Measurements from ENCODE around the gene MARK4. TPM values are rescaled to one million over a fixed set of nuclear protein-coding genes. Genes with fewer than 3 reads are reported as not detected.

MARK4 gene
- total and polyA plus RNA-seq, 9 donors, result 14.2 to 53.3 (median 43.1) TPM

DNA sequence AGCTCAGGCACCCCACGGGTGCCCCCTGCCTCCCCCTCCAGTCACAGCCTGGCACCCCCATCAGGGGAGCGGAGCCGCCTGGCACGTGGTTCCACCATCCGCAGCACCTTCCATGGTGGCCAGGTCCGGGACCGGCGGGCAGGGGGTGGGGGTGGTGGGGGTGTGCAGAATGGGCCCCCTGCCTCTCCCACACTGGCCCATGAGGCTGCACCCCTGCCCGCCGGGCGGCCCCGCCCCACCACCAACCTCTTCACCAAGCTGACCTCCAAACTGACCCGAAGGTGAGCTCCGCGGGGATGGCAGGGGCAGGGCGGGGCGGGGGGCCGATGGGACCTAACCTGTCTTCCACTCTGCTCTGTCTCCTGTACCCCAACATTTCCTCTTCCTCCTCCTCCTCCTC lies 46.6 kb downstream of the MARK4 start:
- intact Hi-C loops (cut with DNase I), result no loop called here
- 91 to 96% (median 93%) methylated on average over 17 to 18 of the region's 18 CpGs for WGBS, 3 donors
- Histone ChIP-seq H3K4me3 (no peak overlapping the region), H3K36me3 (no peaks in the 10 kb centered on the region), H3K4me1 (ENCODE audit: insufficient read depth) (peaks cover 4% of the 10 kb centered on the region), H3K9me3 (no peaks in the 10 kb centered on the region), H3K27ac (no peak overlapping the region), H3K27me3 (no peaks in the 10 kb centered on the region)
- TF ChIP-seq CTCF (IDR thresholded peaks at IDR 0.05), result no peak
- TF ChIP-seq POLR2A (IDR thresholded peaks at IDR 0.05), result no peak
- no peak for TF ChIP-seq EP300 (IDR thresholded peaks at IDR 0.05)
- DNase-seq, result no peak

- H3K27ac ChIP-seq, result no peak overlapping the region
- no peaks in the 10 kb centered on the region for H3K36me3 ChIP-seq
- no peak overlapping the region for H3K4me3 ChIP-seq
- WGBS, 3 donors, result 85 to 88% (median 85%) methylated on average over 5 of the region's 5 CpGs
- intact Hi-C loops (cut with DNase I), result no loop called here
- no peak for TF ChIP-seq CTCF (IDR thresholded peaks at IDR 0.05)
- TF ChIP-seq EP300 (IDR thresholded peaks at IDR 0.05), result no peak
- TF ChIP-seq POLR2A (IDR thresholded peaks at IDR 0.05), result no peak
- H3K27me3 ChIP-seq, result no peaks in the 10 kb centered on the region
- no peak for DNase-seq
- peaks cover 4% of the 10 kb centered on the region for H3K4me1 ChIP-seq (ENCODE audit: insufficient read depth)
- H3K9me3 ChIP-seq, result no peaks in the 10 kb centered on the region
Observed at GRCh38 chr19:45298264-45298663, 47.2 kb downstream of the MARK4 start.

DNA sequence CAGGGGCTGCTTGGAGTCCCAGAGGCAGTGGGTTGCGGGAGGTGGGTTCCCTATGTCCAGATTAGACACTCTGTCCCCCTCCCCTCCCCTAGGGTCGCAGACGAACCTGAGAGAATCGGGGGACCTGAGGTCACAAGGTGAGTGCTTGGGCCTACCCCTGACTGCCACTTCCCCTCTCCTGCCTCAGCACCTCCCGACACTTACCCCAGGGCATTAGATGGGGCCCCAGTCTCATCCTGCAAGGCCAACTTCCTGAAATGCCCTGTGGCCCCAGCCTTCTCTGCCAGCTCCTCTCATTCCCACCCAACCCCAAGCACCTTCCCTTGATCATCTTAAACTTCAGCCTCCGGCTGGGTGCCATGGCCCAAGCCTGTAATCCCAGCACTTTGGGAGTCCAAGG lies 48.6 kb downstream of the MARK4 start:
- H3K27ac ChIP-seq, result no peak overlapping the region
- no peak for DNase-seq
- H3K36me3 ChIP-seq, result no peaks in the 10 kb centered on the region
- H3K9me3 ChIP-seq, result no peaks in the 10 kb centered on the region
- H3K4me3 ChIP-seq, result no peak overlapping the region
- intact Hi-C loops (cut with DNase I), result no loop called here
- 86 to 92% (median 91%) methylated on average over 6 of the region's 6 CpGs for WGBS, 3 donors
- H3K27me3 ChIP-seq, result no peaks in the 10 kb centered on the region
- TF ChIP-seq EP300 (IDR thresholded peaks at IDR 0.05) (no peak), POLR2A (IDR thresholded peaks at IDR 0.05) (no peak), CTCF (IDR thresholded peaks at IDR 0.05) (no peak)
- peaks cover 2% of the 10 kb centered on the region for H3K4me1 ChIP-seq (ENCODE audit: insufficient read depth)

DNA sequence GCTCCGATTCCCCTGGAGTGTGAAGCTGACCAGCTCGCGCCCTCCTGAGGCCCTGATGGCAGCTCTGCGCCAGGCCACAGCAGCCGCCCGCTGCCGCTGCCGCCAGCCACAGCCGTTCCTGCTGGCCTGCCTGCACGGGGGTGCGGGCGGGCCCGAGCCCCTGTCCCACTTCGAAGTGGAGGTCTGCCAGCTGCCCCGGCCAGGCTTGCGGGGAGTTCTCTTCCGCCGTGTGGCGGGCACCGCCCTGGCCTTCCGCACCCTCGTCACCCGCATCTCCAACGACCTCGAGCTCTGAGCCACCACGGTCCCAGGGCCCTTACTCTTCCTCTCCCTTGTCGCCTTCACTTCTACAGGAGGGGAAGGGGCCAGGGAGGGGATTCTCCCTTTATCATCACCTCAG lies 51.3 kb downstream of the MARK4 start:
- TF ChIP-seq CTCF (IDR thresholded peaks at IDR 0.05), result no peak
- TF ChIP-seq POLR2A (IDR thresholded peaks at IDR 0.05), result no peak
- no peak for TF ChIP-seq EP300 (IDR thresholded peaks at IDR 0.05)

More for the DNA sequence above, 51.3 kb downstream of the MARK4 start:
- no peak overlapping the region for H3K27ac ChIP-seq
- H3K9me3 ChIP-seq, result no peaks in the 10 kb centered on the region
- peaks cover 2% of the 10 kb centered on the region for H3K4me1 ChIP-seq (ENCODE audit: insufficient read depth)
- no peak overlapping the region for H3K4me3 ChIP-seq
- 83 to 89% (median 87%) methylated on average over 27 of the region's 27 CpGs for WGBS, 3 donors
- no peaks in the 10 kb centered on the region for H3K36me3 ChIP-seq
- no peak for DNase-seq
- intact Hi-C loops (cut with DNase I), result no loop called here
- H3K27me3 ChIP-seq, result no peaks in the 10 kb centered on the region

All from ovary (tissue), 9 donors.